Natural killer cell (primary cell): ENCODE results near the gene VEZF1. TPM values are rescaled to one million over a fixed set of nuclear protein-coding genes. Genes with fewer than 3 reads are reported as not detected.

Experiments used
- ATAC-seq, 3 donors: fragments of 150-1000 bp in 2 of 3; fragments of 200-7000 bp in 1 of 3; cut with Tn5 transposase; 1 replicate in 1 of 3; 2 replicates in 2 of 3; pipeline ENCODE4 v1.10.0; 2021; ENCODE audit warnings: mild to moderate bottlenecking in 2 of 3, moderate library complexity in 2 of 3
- DNase-seq, 2 donors: peaks; one replicate each; pipeline versions ENCODE4 v3.0.0 to v3.0.0-alpha.2; 2013 to 2021; ENCODE audit warnings: mixed read lengths in 1 of 2
- H3K27ac ChIP-seq: one replicate; pipeline ENCODE4 v1.5.1; 2013; ENCODE audit warnings: mild to moderate bottlenecking, low read length
- H3K27me3 ChIP-seq: one replicate; pipeline ENCODE4 v1.6.1; 2013; ENCODE audit warnings: low read length; ENCODE audit not compliant: control insufficient read depth, insufficient read depth
- H3K36me3 ChIP-seq: one replicate; pipeline ENCODE4 v1.6.1; 2013; ENCODE audit warnings: low read length; ENCODE audit not compliant: control insufficient read depth, insufficient read depth
- H3K4me1 ChIP-seq: one replicate; pipeline ENCODE4 v1.6.1; 2013; ENCODE audit warnings: low read length; ENCODE audit not compliant: control insufficient read depth, insufficient read depth
- H3K4me3 ChIP-seq: one replicate; pipeline ENCODE4 v1.5.1; 2013; ENCODE audit warnings: low read length
- H3K9me3 ChIP-seq: one replicate; pipeline ENCODE4 v1.6.1; 2013; ENCODE audit warnings: low read length; ENCODE audit not compliant: control insufficient read depth, insufficient read depth
- H3K27ac Mint-ChIP-seq, 2 donors: one replicate each; pipeline ENCODE4 v1.8.0; 2022; ENCODE audit warnings: mild to moderate bottlenecking in 2 of 2, mixed read lengths in 2 of 2, moderate library complexity in 1 of 2
- H3K27me3 Mint-ChIP-seq, 2 donors: one replicate each; pipeline ENCODE4 v1.8.0; 2022; ENCODE audit warnings: low read depth in 2 of 2, mixed read lengths in 2 of 2
- H3K36me3 Mint-ChIP-seq: one replicate; pipeline ENCODE4 v1.8.0; 2022; ENCODE audit warnings: mixed read lengths
- H3K4me1 Mint-ChIP-seq, 2 donors: one replicate each; pipeline ENCODE4 v1.8.0; 2022; ENCODE audit warnings: mixed read lengths in 2 of 2
- H3K4me3 Mint-ChIP-seq: one replicate; pipeline ENCODE4 v1.8.0; 2022; ENCODE audit warnings: mild to moderate bottlenecking, moderate library complexity, mixed read lengths
- H3K9me3 Mint-ChIP-seq, 2 donors: one replicate each; pipeline ENCODE4 v1.8.0; 2022; ENCODE audit warnings: mixed read lengths in 2 of 2
- WGBS: methylation state at CpG from one replicate; pipeline ENCODE4 v1.1.7; 2013; ENCODE audit warnings: missing lambda C conversion rate; ENCODE audit not compliant: insufficient coverage; 5-methylcytosine and 5-hydroxymethylcytosine counted together
- intact Hi-C: fragments of 100-400 bp; cut with micrococcal nuclease; formaldehyde crosslinking; loops from one replicate; pipeline ENCODE4 v1.14.2; 2022
- total RNA-seq, 4 donors: library from RNA; stranded (reverse); fragments of 120-200 nt in 1 of 4; gene quantifications; one replicate each; pipeline versions ENCODE4 v1.2.3 to v1.2.4, GENCODE V29; 2013 to 2022
- TF ChIP-seq, protein P1 (sequence below): fragments of 200-600 bp; IDR thresholded peaks from one replicate; pipeline ENCODE4 v1.8.0; 2022; ENCODE audit warnings: antibody characterized with exemption

Gene VEZF1
- total RNA-seq, 3 donors from 2014 or later (not counting 1 experiment from before 2014, with no cell fraction given), result 49.8 to 64.6 (median 63.4) TPM

- H3K4me1 ChIP-seq, result peaks cover 16% of the 10 kb centered on the region
- H3K27ac ChIP-seq, result peak overlapping the region; percentile 83
- Mint-ChIP-seq H3K4me1 (peaks cover 51 to 52% of the 10 kb centered on the region in 2 donors), H3K4me3 (peak overlapping the region; percentile 99), H3K36me3 (peaks cover 16% of the 10 kb centered on the region), H3K27ac (peak overlapping the region; percentile 99), H3K9me3 (no peaks in the 10 kb centered on the region), H3K27me3 (no peaks in the 10 kb centered on the region)
- 8% methylated on average over 35 of the region's 36 CpGs for WGBS
- DNase-seq, result no peak
- intact Hi-C loops, result loop anchor here (2.0 to 10.0 kb wide), 5 partner anchors 19 to 509 kb away; partner anchors contain the start of genes DYNLL2, MKS1 and MTMR4
- H3K36me3 ChIP-seq, result peaks cover 48% of the 10 kb centered on the region
- no peaks in the 10 kb centered on the region for H3K27me3 ChIP-seq
- TF ChIP-seq, protein P1, sequence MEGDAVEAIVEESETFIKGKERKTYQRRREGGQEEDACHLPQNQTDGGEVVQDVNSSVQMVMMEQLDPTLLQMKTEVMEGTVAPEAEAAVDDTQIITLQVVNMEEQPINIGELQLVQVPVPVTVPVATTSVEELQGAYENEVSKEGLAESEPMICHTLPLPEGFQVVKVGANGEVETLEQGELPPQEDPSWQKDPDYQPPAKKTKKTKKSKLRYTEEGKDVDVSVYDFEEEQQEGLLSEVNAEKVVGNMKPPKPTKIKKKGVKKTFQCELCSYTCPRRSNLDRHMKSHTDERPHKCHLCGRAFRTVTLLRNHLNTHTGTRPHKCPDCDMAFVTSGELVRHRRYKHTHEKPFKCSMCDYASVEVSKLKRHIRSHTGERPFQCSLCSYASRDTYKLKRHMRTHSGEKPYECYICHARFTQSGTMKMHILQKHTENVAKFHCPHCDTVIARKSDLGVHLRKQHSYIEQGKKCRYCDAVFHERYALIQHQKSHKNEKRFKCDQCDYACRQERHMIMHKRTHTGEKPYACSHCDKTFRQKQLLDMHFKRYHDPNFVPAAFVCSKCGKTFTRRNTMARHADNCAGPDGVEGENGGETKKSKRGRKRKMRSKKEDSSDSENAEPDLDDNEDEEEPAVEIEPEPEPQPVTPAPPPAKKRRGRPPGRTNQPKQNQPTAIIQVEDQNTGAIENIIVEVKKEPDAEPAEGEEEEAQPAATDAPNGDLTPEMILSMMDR, result no peak
- peak; percentile 3 to 8 (median 7) for ATAC-seq
- no peaks in the 10 kb centered on the region for H3K9me3 ChIP-seq
- H3K4me3 ChIP-seq, result peak overlapping the region; percentile 82
These were observed 17.9 kb upstream of the VEZF1 start for GRCh38 chr17:58005728-58006559.

DNA sequence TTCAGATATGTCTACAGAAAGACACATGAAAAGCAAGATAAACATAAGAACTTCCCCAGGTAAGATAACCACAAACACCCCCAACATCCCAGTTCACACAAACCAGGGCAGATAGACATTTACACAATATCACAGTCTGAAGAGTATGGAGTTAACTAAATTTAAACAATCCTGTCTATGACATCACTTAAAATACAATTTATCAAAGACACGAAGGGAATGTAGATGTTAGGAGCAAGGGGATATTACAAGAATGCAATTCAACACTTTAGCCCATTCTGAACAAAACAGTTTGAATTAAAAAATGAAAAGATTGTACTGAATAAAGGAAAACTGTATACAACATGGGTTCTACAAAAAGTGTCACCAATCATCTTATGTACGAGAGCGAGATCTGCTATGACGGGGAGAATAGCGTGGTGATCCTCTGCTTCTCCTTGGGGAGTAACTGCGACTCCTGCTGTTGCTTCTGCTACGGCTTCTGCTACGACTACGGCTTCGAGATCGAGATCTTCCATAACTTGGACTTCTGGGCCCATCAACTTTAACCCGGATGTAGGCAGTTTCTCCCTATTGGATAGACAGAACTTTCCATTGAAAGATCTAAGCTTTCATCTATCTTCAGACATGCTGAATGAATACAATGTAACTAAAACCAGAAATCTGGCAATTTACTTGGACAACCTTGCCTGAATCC lies 17.1 kb upstream of the VEZF1 start:
- Mint-ChIP-seq H3K27ac (peak overlapping the region; percentile 99), H3K4me1 (peaks cover 51 to 52% of the 10 kb centered on the region in 2 donors), H3K27me3 (no peaks in the 10 kb centered on the region), H3K4me3 (peak overlapping the region; percentile 99), H3K36me3 (peaks cover 16% of the 10 kb centered on the region), H3K9me3 (no peaks in the 10 kb centered on the region)
- ATAC-seq, result no peak
- Histone ChIP-seq H3K9me3 (no peaks in the 10 kb centered on the region), H3K36me3 (peaks cover 55% of the 10 kb centered on the region), H3K4me3 (no peak overlapping the region), H3K27me3 (no peaks in the 10 kb centered on the region), H3K4me1 (peaks cover 16% of the 10 kb centered on the region), H3K27ac (no peak overlapping the region)
- TF ChIP-seq, protein P1, result no peak
- intact Hi-C loops, result loop anchor here (5.0 to 10.0 kb wide), 3 partner anchors 77 to 510 kb away; partner anchors contain the start of genes DYNLL2 and MTMR4
- no peak for DNase-seq
- 59% methylated on average over 11 of the region's 12 CpGs for WGBS

DNA sequence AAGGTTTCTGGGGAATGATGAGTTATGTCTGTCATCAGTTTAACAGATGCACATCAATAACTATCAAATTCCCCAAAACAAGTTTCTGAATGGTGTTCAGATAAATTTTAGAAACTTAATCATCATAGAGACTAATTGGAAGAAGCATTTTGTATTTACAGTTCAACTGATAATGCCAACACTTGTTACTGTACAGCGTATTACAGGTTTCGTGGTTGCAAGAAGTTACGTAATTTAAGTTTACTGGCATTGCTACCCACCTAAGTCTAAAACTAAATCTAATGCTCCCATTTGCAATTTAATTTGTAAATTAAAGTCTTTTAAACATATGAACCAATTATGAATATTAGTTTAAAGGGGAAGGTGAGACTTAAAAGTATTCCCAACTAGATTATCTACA lies 16.0 kb upstream of the VEZF1 start:
- intact Hi-C loops, result loop anchor here (10.0 kb wide), 1 partner anchor 511 kb away; the partner anchor contains the start of gene MTMR4
- Histone ChIP-seq H3K27me3 (no peaks in the 10 kb centered on the region), H3K4me3 (no peak overlapping the region), H3K27ac (no peak overlapping the region), H3K9me3 (no peaks in the 10 kb centered on the region), H3K4me1 (peaks cover 16% of the 10 kb centered on the region), H3K36me3 (peaks cover 58% of the 10 kb centered on the region)
- H3K4me1 Mint-ChIP-seq, result peaks cover 51 to 52% of the 10 kb centered on the region in 2 donors
- peak overlapping the region; percentile 58 to 99 for H3K27ac Mint-ChIP-seq
- no peak overlapping the region for H3K4me3 Mint-ChIP-seq
- H3K27me3 Mint-ChIP-seq, result no peaks in the 10 kb centered on the region
- DNase-seq, result no peak
- WGBS, result 87% methylated on average over 3 of the region's 3 CpGs
- peaks cover 16% of the 10 kb centered on the region for H3K36me3 Mint-ChIP-seq
- TF ChIP-seq, protein P1, result no peak
- H3K9me3 Mint-ChIP-seq, result no peaks in the 10 kb centered on the region
- no peak for ATAC-seq
